HEK293T (cell line): ENCODE measurements around the gene KNL1.
A peak's percentile ranks its signal among the peaks of the same experiment; 100 is the strongest.

Experiments
- CTCF ChIA-PET: fragments of 350-600 bp; formaldehyde crosslinking; extraction: SDS; loops from one replicate; lab custom pipeline; 2021; ENCODE audit warnings: antibody characterized with exemption, inconsistent platforms; lab: Yijun Ruan, JAX
- POLR2A ChIA-PET: fragments of 350-600 bp; formaldehyde crosslinking; extraction: SDS; loops from one replicate; lab custom pipeline; 2020; ENCODE audit warnings: antibody characterized with exemption, inconsistent platforms; lab: Yijun Ruan, JAX
- DNase-seq: peaks from one replicate; pipeline ENCODE4 v3.0.0; 2012; ENCODE audit warnings: mixed read lengths; ENCODE audit errors: extremely low spot score
- ARNT ChIP-seq: fragments of 450-650 bp; IDR thresholded peaks from 2 replicates; pipeline ENCODE4 v1.6.1; 2017; ENCODE audit warnings: mild to moderate bottlenecking
- BHLHE40 ChIP-seq: fragments of 450-650 bp; IDR thresholded peaks from 2 replicates; pipeline ENCODE4 v1.6.1; 2016; ENCODE audit warnings: mild to moderate bottlenecking, moderate library complexity, borderline replicate concordance
- CTBP1 ChIP-seq: fragments of 450-650 bp; IDR thresholded peaks from 2 replicates; pipeline ENCODE4 v1.6.1; 2016; ENCODE audit warnings: borderline replicate concordance
- ELF4 ChIP-seq: fragments of 450-650 bp; IDR thresholded peaks from 2 replicates; pipeline ENCODE4 v1.6.1; 2017; ENCODE audit warnings: antibody characterized with exemption
- FOXA1 ChIP-seq: fragments of 450-650 bp; IDR thresholded peaks from 2 replicates; pipeline ENCODE4 v1.6.1; 2016; ENCODE audit warnings: mild to moderate bottlenecking
- FOXK2 ChIP-seq: fragments of 450-650 bp; IDR thresholded peaks from 2 replicates; pipeline ENCODE4 v1.6.1; 2016; ENCODE audit warnings: mild to moderate bottlenecking
- FOXM1 ChIP-seq: fragments of 450-650 bp; IDR thresholded peaks from 2 replicates; pipeline ENCODE4 v1.6.1; 2017; ENCODE audit warnings: mild to moderate bottlenecking, borderline replicate concordance
- HDGF ChIP-seq: fragments of 450-650 bp; IDR thresholded peaks from 2 replicates; pipeline ENCODE4 v1.6.1; 2017; ENCODE audit warnings: antibody characterized with exemption, borderline replicate concordance
- L3MBTL2 ChIP-seq: fragments of 450-650 bp; conservative IDR thresholded peaks from 2 replicates; pipeline ENCODE4 v1.6.1; 2016; ENCODE audit warnings: mild to moderate bottlenecking
- LEF1 ChIP-seq: fragments of 450-650 bp; IDR thresholded peaks from 2 replicates; pipeline ENCODE4 v1.6.1; 2017; ENCODE audit warnings: mild to moderate bottlenecking, borderline replicate concordance
- NFRKB ChIP-seq: fragments of 450-650 bp; IDR thresholded peaks from 2 replicates; pipeline ENCODE4 v1.6.1; 2016; ENCODE audit warnings: mild to moderate bottlenecking, moderate library complexity
- SP1 ChIP-seq: fragments of 450-650 bp; IDR thresholded peaks from 2 replicates; pipeline ENCODE4 v1.6.1; 2017
- SUZ12 ChIP-seq: fragments of 450-650 bp; IDR thresholded peaks from 2 replicates; pipeline ENCODE4 v1.6.1; 2016; ENCODE audit warnings: mild to moderate bottlenecking
- TARDBP ChIP-seq: fragments of 450-650 bp; IDR thresholded peaks from 2 replicates; pipeline ENCODE4 v1.6.1; 2016
- ZNF384 ChIP-seq: fragments of 450-650 bp; IDR thresholded peaks from 2 replicates; pipeline ENCODE4 v1.6.1; 2016
- TF ChIP-seq, protein P1 (sequence below): fragments of 450-650 bp; IDR thresholded peaks from 2 replicates; pipeline ENCODE4 v1.6.1; 2016

Gene KNL1

DNA sequence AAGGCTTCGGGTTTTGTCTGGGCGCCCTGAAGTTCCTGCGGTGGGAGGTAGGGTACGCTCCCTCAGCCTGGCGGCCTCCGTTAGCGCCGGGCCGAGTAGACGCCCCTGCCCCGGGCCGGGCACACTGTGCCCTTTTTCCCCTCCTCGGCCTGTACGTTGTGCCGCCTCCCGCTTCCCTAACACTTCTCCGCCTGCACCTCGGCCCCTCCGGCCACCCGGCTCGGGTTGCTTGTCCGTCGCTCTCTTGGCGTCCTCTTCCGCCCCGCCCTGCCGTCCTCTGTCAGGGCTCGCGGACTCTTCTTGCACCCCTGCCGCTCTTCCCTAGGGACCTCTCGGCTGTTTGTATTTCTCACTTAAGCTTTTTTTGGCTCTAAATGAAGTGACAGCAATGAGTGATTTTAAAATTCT is 384 bp downstream of the KNL1 start:
- peak; percentile 46 for DNase-seq
- no peak for TF ChIP-seq LEF1
- no peak for TF ChIP-seq SP1
- CTCF ChIA-PET: no interaction called here
- POLR2A ChIA-PET: interaction anchor here (0.6 kb wide), 1 partner anchor 26 kb away, joined by 3 read pairs; the partner anchor contains the start of gene RPUSD2

DNA sequence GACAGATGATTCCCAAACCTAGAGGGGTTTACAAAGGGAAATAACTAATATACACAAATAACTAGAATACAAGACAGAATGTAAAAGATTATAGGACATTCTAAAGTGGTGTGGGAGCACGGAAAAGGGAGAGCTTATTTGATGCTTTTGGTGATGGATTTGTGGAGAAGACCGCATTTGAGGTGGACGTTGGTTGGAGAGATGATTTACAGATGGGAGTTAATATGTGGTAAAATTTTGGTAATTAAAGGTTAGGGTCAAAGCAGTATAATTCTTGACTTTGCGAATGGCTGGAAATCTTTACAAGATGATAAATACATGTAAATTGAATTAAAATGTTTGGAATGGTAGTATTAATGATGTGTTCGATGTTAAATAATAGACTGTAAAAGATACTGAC is 1.2 kb downstream of the KNL1 start:
- no peak for TF ChIP-seq ZNF384
- no peak for TF ChIP-seq ELF4
- TF ChIP-seq, protein P1, sequence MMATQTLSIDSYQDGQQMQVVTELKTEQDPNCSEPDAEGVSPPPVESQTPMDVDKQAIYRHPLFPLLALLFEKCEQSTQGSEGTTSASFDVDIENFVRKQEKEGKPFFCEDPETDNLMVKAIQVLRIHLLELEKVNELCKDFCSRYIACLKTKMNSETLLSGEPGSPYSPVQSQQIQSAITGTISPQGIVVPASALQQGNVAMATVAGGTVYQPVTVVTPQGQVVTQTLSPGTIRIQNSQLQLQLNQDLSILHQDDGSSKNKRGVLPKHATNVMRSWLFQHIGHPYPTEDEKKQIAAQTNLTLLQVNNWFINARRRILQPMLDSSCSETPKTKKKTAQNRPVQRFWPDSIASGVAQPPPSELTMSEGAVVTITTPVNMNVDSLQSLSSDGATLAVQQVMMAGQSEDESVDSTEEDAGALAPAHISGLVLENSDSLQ: peak; percentile 64
- TF ChIP-seq L3MBTL2: no peak
- TF ChIP-seq FOXK2: no peak
- ChIA-PET CTCF (no interaction called here), POLR2A (interaction anchor here (0.6 to 1.1 kb wide), 2 partner anchors 26 kb away, joined by 3 to 4 read pairs; partner anchors contain the start of gene RPUSD2)
- DNase-seq: no peak

DNA sequence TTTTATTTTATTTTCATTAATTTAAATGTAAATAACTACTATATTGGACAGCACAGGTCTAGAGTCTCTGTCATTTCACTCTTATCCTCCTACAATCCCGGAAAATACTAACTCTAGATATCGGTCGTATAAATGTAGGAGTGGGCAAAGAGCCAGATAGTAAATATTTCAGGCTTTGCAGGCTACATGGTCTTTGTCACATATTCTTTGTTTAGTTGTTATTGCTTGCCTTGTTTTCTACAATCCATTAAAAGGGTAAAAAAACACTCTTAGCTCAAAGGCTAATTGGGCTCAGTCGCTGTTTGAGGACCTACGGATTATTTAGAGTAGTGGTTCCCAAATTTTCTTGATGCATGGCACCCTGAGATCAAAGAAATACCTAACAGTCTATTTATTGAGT is 1.7 kb downstream of the KNL1 start:
- TF ChIP-seq FOXA1 (no peak), CTBP1 (no peak), FOXM1 (no peak), ARNT (no peak), FOXK2 (no peak), L3MBTL2 (no peak), NFRKB (no peak), SP1 (no peak), TARDBP (no peak), ZNF384 (no peak), HDGF (no peak), LEF1 (no peak), BHLHE40 (no peak), ELF4 (no peak), SUZ12 (no peak)
- TF ChIP-seq, protein P1: no peak
- POLR2A ChIA-PET: interaction anchor here (1.1 kb wide), 1 partner anchor 27 kb away, joined by 4 read pairs; the partner anchor contains the start of gene RPUSD2
- CTCF ChIA-PET: no interaction called here
- no peak for DNase-seq

DNA sequence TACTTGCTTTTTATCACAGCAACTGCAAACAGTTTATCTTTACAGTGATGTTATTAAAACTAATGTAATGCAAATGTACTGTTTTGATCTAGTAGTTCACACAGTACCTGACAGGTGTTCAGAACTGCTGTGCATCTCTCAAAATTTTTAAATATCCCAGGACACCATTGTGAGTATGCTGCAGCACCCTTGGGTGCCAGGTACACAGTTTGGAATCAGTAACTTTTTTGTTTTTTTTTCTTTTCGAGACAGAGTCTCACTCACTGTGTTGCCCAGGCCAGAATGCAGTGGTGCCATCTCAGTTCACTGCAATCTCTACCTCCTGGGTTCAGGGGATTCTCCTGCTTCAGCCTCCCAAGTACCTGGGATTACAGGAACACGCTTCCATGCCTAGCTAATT is 3.0 kb downstream of the KNL1 start:
- TF ChIP-seq TARDBP (no peak), CTBP1 (no peak), FOXA1 (no peak), ARNT (no peak), L3MBTL2 (no peak), BHLHE40 (no peak), SUZ12 (no peak), SP1 (no peak), FOXM1 (no peak), ZNF384 (no peak), ELF4 (no peak), FOXK2 (no peak)
- ChIA-PET POLR2A (no interaction called here), CTCF (no interaction called here)
- no peak for DNase-seq

DNA sequence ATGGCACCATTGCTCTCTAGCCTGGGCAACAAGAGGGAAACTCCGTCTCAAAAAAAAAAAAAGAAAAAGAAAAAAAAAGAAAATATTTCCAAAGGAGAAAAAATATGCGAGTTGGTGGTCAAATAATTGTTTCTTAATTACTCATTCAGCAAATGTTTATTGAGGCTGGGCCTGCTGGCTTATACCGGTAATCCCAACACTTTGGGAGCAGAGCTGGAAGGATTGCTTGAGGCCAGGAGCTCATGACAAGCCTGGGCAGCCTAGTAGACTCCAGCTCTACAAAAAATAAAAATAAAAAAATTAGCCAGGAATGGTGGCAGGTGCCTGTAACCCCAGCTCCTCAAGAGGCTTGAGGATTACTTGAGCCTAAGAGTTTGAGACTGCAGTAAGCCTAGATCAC is 4.1 kb downstream of the KNL1 start:
- ChIA-PET POLR2A (interaction anchor here (0.9 kb wide), 1 partner anchor 29 kb away, joined by 3 read pairs; the partner anchor contains the start of gene RPUSD2), CTCF (no interaction called here)
- TF ChIP-seq TARDBP: no peak
- TF ChIP-seq NFRKB: no peak
- no peak for TF ChIP-seq FOXM1
- no peak for TF ChIP-seq HDGF
- TF ChIP-seq FOXK2: no peak
- no peak for DNase-seq

DNA sequence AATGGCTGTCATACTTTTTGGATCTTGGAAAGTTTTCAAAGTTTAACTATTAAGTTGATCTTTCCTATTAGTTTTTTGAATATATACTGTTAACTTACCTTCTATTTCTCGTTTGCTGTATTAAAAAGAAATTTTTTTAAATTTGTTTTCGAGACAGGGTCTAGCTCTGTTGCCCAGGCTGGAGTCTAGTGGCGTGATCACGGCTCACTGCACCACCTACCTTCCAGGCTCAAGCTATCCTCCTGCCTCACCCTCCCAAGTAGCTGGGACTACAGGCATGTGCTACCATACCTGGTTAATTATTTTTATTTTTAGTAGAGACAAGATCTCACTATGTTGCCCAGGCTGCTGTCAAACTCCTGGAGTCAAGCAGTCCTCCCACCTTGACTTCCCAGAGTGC is 4.6 kb downstream of the KNL1 start:
- DNase-seq: no peak
- POLR2A ChIA-PET: interaction anchor here (0.9 kb wide), 1 partner anchor 29 kb away, joined by 3 read pairs; the partner anchor contains the start of gene RPUSD2
- TF ChIP-seq ZNF384: no peak
- TF ChIP-seq, protein P1: no peak
- no peak for TF ChIP-seq FOXK2
- TF ChIP-seq SUZ12: no peak
- no peak for TF ChIP-seq FOXM1
- TF ChIP-seq L3MBTL2: no peak
- TF ChIP-seq TARDBP: no peak
- TF ChIP-seq ARNT: no peak
- no peak for TF ChIP-seq LEF1
- CTCF ChIA-PET: no interaction called here

DNA sequence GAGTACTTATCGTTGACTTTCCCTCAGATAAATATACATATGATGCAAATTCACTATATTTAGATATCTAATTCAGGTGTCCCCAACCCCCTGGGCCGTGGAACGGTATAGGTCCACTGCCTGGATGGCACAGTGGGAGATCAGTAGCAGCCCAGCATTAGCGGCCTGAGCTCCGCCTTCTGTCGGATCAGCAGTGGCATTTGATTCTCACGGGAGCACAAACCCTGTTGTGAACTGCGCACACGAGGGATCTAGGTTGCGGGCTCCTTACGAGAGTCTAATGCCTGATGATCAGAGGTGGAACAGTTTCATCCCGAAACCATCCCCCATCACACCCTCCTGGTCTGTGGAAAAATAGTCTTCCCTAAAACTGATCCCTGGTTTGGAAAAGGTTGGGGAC is 6.9 kb downstream of the KNL1 start:
- no peak for DNase-seq
- no peak for TF ChIP-seq BHLHE40
- TF ChIP-seq ELF4: no peak
- TF ChIP-seq CTBP1: no peak
- TF ChIP-seq L3MBTL2: no peak
- no peak for TF ChIP-seq ARNT
- no peak for TF ChIP-seq HDGF
- no peak for TF ChIP-seq FOXK2
- TF ChIP-seq, protein P1: no peak
- no peak for TF ChIP-seq NFRKB
- no peak for TF ChIP-seq LEF1
- no peak for TF ChIP-seq SP1
- no peak for TF ChIP-seq ZNF384
- no peak for TF ChIP-seq FOXA1
- no peak for TF ChIP-seq TARDBP
- no peak for TF ChIP-seq FOXM1
- ChIA-PET POLR2A (interaction anchor here (1.5 to 2.2 kb wide), 2 partner anchors 32 to 93 kb away, joined by 4 to 6 read pairs; no protein-coding TSS in a partner anchor), CTCF (interaction anchor here (0.8 kb wide), 1 partner anchor 278 kb away, joined by 3 read pairs; the partner anchor contains the start of gene INAFM2)
